OCI-LY1 (cell line): ENCODE measurements around the gene MYEOV.

ENCODE experiments used
- EZH2 ChIP-seq: fragments of 200-600 bp; sonication (generic), shearing (Covaris generic); IDR thresholded peaks from 2 replicates; pipeline ENCODE4 v1.8.0; 2017; ENCODE audit warnings: borderline replicate concordance, mixed run types, mild to moderate bottlenecking, antibody characterized with exemption, low read length, moderate library complexity, mixed read lengths
- TF ChIP-seq, protein P1 (sequence below): fragments of 200-600 bp; sonication (generic), shearing (Covaris generic); IDR thresholded peaks from 2 replicates; pipeline ENCODE4 v1.5.1; 2017; ENCODE audit warnings: mild to moderate bottlenecking, antibody characterized with exemption, low read length, moderate library complexity, mixed read lengths

DNA sequence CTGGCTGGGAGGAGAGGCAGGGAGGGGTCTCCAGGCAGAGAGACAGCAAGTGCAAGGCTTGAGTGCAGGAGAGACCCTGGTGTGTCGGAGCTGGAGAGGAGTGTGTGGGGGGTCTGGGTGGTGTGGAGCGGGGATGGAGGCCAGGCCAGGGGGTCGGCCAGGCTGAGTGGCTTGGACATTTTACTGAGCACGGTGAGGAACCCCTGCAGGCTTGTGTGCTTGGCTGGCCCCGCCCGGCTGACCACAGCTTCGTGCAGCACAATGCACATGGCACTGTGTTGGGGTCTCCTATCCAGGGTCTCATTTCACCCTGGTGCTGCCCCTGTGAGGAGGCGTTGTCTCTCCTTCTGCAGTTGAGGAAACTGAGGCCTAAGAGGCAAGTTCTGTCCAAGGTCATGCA lies 5.6 kb downstream of the MYEOV start:
- TF ChIP-seq, protein P1, sequence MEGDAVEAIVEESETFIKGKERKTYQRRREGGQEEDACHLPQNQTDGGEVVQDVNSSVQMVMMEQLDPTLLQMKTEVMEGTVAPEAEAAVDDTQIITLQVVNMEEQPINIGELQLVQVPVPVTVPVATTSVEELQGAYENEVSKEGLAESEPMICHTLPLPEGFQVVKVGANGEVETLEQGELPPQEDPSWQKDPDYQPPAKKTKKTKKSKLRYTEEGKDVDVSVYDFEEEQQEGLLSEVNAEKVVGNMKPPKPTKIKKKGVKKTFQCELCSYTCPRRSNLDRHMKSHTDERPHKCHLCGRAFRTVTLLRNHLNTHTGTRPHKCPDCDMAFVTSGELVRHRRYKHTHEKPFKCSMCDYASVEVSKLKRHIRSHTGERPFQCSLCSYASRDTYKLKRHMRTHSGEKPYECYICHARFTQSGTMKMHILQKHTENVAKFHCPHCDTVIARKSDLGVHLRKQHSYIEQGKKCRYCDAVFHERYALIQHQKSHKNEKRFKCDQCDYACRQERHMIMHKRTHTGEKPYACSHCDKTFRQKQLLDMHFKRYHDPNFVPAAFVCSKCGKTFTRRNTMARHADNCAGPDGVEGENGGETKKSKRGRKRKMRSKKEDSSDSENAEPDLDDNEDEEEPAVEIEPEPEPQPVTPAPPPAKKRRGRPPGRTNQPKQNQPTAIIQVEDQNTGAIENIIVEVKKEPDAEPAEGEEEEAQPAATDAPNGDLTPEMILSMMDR = no peak
- no peak for TF ChIP-seq EZH2
